Mucosa of rectum (tissue), 2 donors: ENCODE measurements around the gene NFIA.

Experiments
- H3K27ac ChIP-seq, 2 donors: one replicate each; pipeline ENCODE4 v1.7.0; 2013; ENCODE audit warnings: inconsistent platforms in 2 of 2, low read depth in 2 of 2, low read length in 2 of 2
- H3K27me3 ChIP-seq, 2 donors: one replicate each; pipeline ENCODE4 v1.7.0; 2013; ENCODE audit warnings: low read length in 2 of 2; ENCODE audit not compliant: control insufficient read depth in 2 of 2, insufficient read depth in 2 of 2
- H3K36me3 ChIP-seq, 2 donors: one replicate each; pipeline ENCODE4 v1.7.0; 2013; ENCODE audit warnings: low read length in 2 of 2; ENCODE audit not compliant: control insufficient read depth in 2 of 2, insufficient read depth in 2 of 2
- H3K4me1 ChIP-seq, 2 donors: one replicate each; pipeline ENCODE4 v1.7.0; 2013; ENCODE audit warnings: low read length in 2 of 2, mild to moderate bottlenecking in 1 of 2; ENCODE audit not compliant: control insufficient read depth in 2 of 2, insufficient read depth in 2 of 2
- H3K4me3 ChIP-seq, 2 donors: one replicate each; pipeline ENCODE4 v1.7.0; 2013; ENCODE audit warnings: low read length in 2 of 2
- H3K9ac ChIP-seq, 2 donors: one replicate each; pipeline ENCODE4 v1.7.0; 2013; ENCODE audit warnings: low read length in 2 of 2, low read depth in 1 of 2, mild to moderate bottlenecking in 1 of 2
- H3K9me3 ChIP-seq, 2 donors: one replicate each; pipeline ENCODE4 v1.7.0; 2013; ENCODE audit warnings: low read length in 2 of 2; ENCODE audit not compliant: control insufficient read depth in 2 of 2
- donor health status: healthy.
- donor health status: Normal muscosa, but diverticular disease.

The NFIA gene

GRCh38 chr1:61238359-61238665 lies 156.0 kb downstream of the NFIA start:
- peaks cover 6 to 7% of the 10 kb centered on the region in 2 donors for H3K4me1 ChIP-seq
- no peaks in the 10 kb centered on the region for H3K9me3 ChIP-seq
- no peak overlapping the region for H3K27ac ChIP-seq
- H3K27me3 ChIP-seq: no peaks in the 10 kb centered on the region
- H3K4me3 ChIP-seq: no peak overlapping the region
- no peaks in the 10 kb centered on the region for H3K36me3 ChIP-seq
- H3K9ac ChIP-seq: no peak overlapping the region

GRCh38 chr1:61240878-61241277 lies 158.5 kb downstream of the NFIA start:
- H3K36me3 ChIP-seq: no peaks in the 10 kb centered on the region
- H3K9me3 ChIP-seq: no peaks in the 10 kb centered on the region
- no peaks in the 10 kb centered on the region for H3K27me3 ChIP-seq
- H3K4me1 ChIP-seq: peaks cover 6 to 7% of the 10 kb centered on the region in 2 donors
- H3K4me3 ChIP-seq: peak overlapping the region in 1 of 2 donors; percentile 62
- no peak overlapping the region for H3K9ac ChIP-seq
- peak overlapping the region; percentile 41 to 75 for H3K27ac ChIP-seq

- H3K27me3 ChIP-seq: no peaks in the 10 kb centered on the region
- H3K4me1 ChIP-seq: peaks cover 6 to 7% of the 10 kb centered on the region in 2 donors
- H3K27ac ChIP-seq: peak overlapping the region; percentile 41 to 75
- peak overlapping the region in 1 of 2 donors; percentile 53 for H3K9ac ChIP-seq
- H3K36me3 ChIP-seq: no peaks in the 10 kb centered on the region
- no peaks in the 10 kb centered on the region for H3K9me3 ChIP-seq
- H3K4me3 ChIP-seq: peak overlapping the region; percentile 55 to 62
Observed at GRCh38 chr1:61241411-61241838, 159.1 kb downstream of the NFIA start.

- Histone ChIP-seq H3K9me3 (no peaks in the 10 kb centered on the region), H3K27ac (peak overlapping the region; percentile 41 to 75), H3K9ac (peak overlapping the region in 1 of 2 donors; percentile 53), H3K4me3 (peak overlapping the region; percentile 55 to 62), H3K4me1 (peaks cover 6 to 7% of the 10 kb centered on the region in 2 donors), H3K27me3 (no peaks in the 10 kb centered on the region), H3K36me3 (no peaks in the 10 kb centered on the region)
Observed at GRCh38 chr1:61241973-61242381, 159.6 kb downstream of the NFIA start.

DNA sequence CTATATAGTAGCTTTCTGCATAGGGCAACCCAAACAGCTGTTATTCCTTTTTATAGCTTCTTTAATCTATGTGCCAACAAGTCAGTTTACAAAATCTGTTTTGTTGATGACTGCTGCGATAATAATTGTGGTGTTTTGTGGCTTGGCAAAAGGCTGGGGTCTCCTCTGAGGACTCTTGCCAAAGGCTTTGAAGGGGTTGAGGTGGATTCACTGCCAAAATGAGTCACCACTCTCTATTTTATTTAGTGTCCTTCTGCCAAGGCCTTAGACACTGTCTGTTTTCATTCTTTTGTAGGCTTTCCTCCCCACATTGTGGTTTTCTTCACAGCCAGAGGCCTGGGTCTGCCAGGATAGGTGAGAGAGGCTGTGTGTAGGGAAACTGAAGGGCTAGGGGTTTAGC lies 161.8 kb downstream of the NFIA start:
- no peak overlapping the region for H3K9ac ChIP-seq
- H3K36me3 ChIP-seq: no peaks in the 10 kb centered on the region
- H3K27ac ChIP-seq: no peak overlapping the region
- no peaks in the 10 kb centered on the region for H3K9me3 ChIP-seq
- peaks cover 6 to 7% of the 10 kb centered on the region in 2 donors for H3K4me1 ChIP-seq
- H3K27me3 ChIP-seq: no peaks in the 10 kb centered on the region
- H3K4me3 ChIP-seq: no peak overlapping the region

GRCh38 chr1:61245696-61246400 lies 163.5 kb downstream of the NFIA start:
- H3K4me3 ChIP-seq: no peak overlapping the region
- H3K4me1 ChIP-seq: peaks cover 6 to 7% of the 10 kb centered on the region in 2 donors
- H3K27ac ChIP-seq: no peak overlapping the region
- no peaks in the 10 kb centered on the region for H3K36me3 ChIP-seq
- H3K9me3 ChIP-seq: no peaks in the 10 kb centered on the region
- no peaks in the 10 kb centered on the region for H3K27me3 ChIP-seq
- no peak overlapping the region for H3K9ac ChIP-seq

GRCh38 chr1:61247051-61247825 lies 164.9 kb downstream of the NFIA start:
- Histone ChIP-seq H3K4me3 (no peak overlapping the region), H3K36me3 (no peaks in the 10 kb centered on the region), H3K9ac (no peak overlapping the region), H3K9me3 (no peaks in the 10 kb centered on the region), H3K4me1 (peaks cover 0 to 2% of the 10 kb centered on the region in 2 donors), H3K27me3 (no peaks in the 10 kb centered on the region), H3K27ac (no peak overlapping the region)

DNA sequence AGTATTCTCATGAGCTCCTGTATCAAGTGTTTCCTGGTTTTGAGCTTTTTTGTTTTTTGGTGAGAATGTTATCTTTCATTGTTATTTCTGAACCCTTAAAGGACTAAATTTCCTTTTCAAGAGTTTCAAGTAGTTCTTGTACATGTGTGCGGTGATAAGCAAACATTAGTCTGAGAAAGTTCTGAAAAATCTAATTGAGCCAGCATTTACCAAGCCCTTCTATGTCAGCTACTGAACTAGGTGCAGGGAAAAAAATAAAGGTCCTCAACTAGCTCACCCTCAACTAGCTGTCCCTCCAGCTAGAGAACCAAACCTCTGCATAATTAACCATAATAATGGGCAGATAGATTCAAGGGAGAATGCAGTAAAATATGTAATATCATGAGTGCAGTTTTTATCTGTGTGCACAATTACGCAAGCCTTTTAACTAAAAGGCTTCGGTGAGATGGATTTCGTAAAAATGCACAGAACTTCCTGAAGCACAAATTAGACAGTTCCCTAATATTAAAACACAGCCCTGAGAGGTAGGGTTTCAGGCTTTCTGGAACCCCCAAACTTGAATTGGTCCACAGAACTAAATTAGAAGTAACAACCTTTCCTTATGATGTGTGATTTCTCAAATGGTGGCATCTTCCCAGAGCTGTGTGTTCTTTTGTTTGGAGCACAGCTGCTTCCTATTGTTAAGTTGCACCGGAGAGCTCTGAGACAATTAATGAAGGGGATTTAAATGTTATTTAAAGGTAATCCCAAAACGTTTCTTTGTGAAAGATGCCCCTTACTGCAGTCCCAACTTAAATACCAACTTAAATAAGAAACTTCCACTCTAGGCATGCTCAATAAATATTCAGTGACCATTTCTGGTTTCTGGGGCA lies 165.8 kb downstream of the NFIA start:
- no peaks in the 10 kb centered on the region for H3K36me3 ChIP-seq
- H3K9me3 ChIP-seq: no peaks in the 10 kb centered on the region
- no peak overlapping the region for H3K4me3 ChIP-seq
- H3K27ac ChIP-seq: no peak overlapping the region
- H3K4me1 ChIP-seq: peaks cover 0 to under 1% of the 10 kb centered on the region in 2 donors
- H3K27me3 ChIP-seq: no peaks in the 10 kb centered on the region
- H3K9ac ChIP-seq: no peak overlapping the region

DNA sequence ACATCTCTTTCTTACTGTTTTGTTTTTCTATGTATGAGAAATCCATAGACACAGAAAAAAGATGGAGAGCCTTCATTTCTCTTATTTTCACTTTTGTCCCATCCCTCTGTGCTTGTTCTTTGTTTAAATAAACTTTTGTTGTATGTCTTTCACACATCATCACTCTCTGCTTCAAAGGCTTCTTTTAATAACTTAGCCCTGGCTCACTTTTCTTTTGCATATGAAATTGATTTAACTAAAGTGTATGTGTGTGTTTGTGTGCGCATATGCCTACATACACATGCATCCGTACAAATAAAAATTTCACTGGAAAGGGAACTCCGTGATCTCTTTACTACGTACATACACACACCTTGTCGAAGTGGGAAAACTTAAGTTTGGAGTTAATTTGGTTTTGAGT lies 168.6 kb downstream of the NFIA start:
- H3K4me3 ChIP-seq: no peak overlapping the region
- H3K27me3 ChIP-seq: no peaks in the 10 kb centered on the region
- peaks cover 7 to 19% of the 10 kb centered on the region in 2 donors for H3K4me1 ChIP-seq
- no peak overlapping the region for H3K27ac ChIP-seq
- no peaks in the 10 kb centered on the region for H3K9me3 ChIP-seq
- H3K9ac ChIP-seq: no peak overlapping the region
- no peaks in the 10 kb centered on the region for H3K36me3 ChIP-seq
